D341Med (cell line): Measurements from ENCODE around the gene SRGN.
"Not testable (repeated sequence)": the region's sequence is repeated elsewhere in the genome, so short reads cannot be mapped to it uniquely, and the experiment has no call there.

Experiments used
- DNase-seq: peaks from one replicate; pipeline ENCODE4 v3.0.0; 2012; ENCODE audit warnings: low spot score

SRGN gene

GRCh38 chr10:69141304-69141703 is 53.4 kb downstream of the SRGN start:
- no peak for DNase-seq

- not testable (repeated sequence) for DNase-seq
Observed at GRCh38 chr10:69142074-69142473, 54.2 kb downstream of the SRGN start.

GRCh38 chr10:69142983-69143382 is 55.1 kb downstream of the SRGN start:
- no peak for DNase-seq

GRCh38 chr10:69145329-69145728 is 57.4 kb downstream of the SRGN start:
- DNase-seq: no peak

- no peak for DNase-seq
Observed at GRCh38 chr10:69145864-69146263, 58.0 kb downstream of the SRGN start.

GRCh38 chr10:69146759-69147158 is 58.9 kb downstream of the SRGN start:
- DNase-seq: no peak

GRCh38 chr10:69151984-69152383 is 64.1 kb downstream of the SRGN start:
- no peak for DNase-seq

GRCh38 chr10:69153227-69153626 is 65.3 kb downstream of the SRGN start:
- no peak for DNase-seq
